Vagina (tissue), 2 donors: ENCODE data around the gene DPP10.

Experiments used
- POLR2A ChIP-seq, 2 donors: fragments of 450-650 bp; IDR thresholded peaks; one replicate each; pipeline ENCODE4 v1.6.1; 2017; ENCODE audit warnings: antibody characterized with exemption in 2 of 2, mild to moderate bottlenecking in 2 of 2, moderate library complexity in 2 of 2
- POLR2AphosphoS5 ChIP-seq, 2 donors: sonication (generic); formaldehyde crosslinking; IDR thresholded peaks; one replicate each; pipeline ENCODE4 v1.9.0; 2017; ENCODE audit warnings: antibody characterized with exemption in 2 of 2, mild to moderate bottlenecking in 2 of 2, low read depth in 1 of 2; ENCODE audit not compliant: insufficient read depth in 1 of 2
- TF ChIP-seq, protein P1 (sequence below), 3 experiments: fragments of 450-650 bp in 2 of 3; fragments of 200-600 bp in 1 of 3; sonication (generic) in 1 of 3; IDR thresholded peaks; one replicate each; pipeline ENCODE4 v1.5.1; 2017 to 2019; ENCODE audit warnings: antibody characterized with exemption in 3 of 3, mild to moderate bottlenecking in 2 of 3, moderate library complexity in 2 of 3

DNA sequence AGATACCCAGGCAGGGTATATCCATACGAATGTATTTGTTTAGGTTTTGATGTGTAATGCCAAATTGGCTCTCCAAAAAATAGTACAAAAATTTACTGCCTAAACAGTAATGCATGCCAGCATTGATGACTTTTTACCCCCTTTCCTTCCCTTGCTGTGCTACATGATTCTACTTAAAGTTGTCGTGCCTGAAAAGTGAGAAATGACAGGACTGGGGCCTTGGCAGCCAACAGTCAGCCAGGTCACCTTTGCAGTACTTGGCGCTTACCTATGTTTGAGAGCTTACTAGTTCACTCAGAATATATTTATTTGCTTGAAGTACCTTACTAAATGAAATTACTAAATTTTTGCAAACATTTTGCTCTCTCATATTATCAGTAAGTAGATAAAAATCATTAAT lies 1329.1 kb downstream of the DPP10 start:
- TF ChIP-seq, protein P1, sequence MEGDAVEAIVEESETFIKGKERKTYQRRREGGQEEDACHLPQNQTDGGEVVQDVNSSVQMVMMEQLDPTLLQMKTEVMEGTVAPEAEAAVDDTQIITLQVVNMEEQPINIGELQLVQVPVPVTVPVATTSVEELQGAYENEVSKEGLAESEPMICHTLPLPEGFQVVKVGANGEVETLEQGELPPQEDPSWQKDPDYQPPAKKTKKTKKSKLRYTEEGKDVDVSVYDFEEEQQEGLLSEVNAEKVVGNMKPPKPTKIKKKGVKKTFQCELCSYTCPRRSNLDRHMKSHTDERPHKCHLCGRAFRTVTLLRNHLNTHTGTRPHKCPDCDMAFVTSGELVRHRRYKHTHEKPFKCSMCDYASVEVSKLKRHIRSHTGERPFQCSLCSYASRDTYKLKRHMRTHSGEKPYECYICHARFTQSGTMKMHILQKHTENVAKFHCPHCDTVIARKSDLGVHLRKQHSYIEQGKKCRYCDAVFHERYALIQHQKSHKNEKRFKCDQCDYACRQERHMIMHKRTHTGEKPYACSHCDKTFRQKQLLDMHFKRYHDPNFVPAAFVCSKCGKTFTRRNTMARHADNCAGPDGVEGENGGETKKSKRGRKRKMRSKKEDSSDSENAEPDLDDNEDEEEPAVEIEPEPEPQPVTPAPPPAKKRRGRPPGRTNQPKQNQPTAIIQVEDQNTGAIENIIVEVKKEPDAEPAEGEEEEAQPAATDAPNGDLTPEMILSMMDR (IDR thresholded peaks at IDR 0.05), result no peak
- TF ChIP-seq POLR2AphosphoS5 (IDR thresholded peaks at IDR 0.05; ENCODE audit: insufficient read depth in 1 of 2, low read depth in 1 of 2), result no peak
- no peak for TF ChIP-seq POLR2A (IDR thresholded peaks at IDR 0.05)
